Activated T-helper 1 cell treated with Interleukin-2 at 50 U/mL for 16 hours (primary cell): ENCODE results near the gene MRPS18B.
"Not testable (repeated sequence)": the region's sequence is repeated elsewhere in the genome, so short reads cannot be mapped to it uniquely, and the experiment has no call there.

Experiments used
- DNase-seq: peaks from one replicate; pipeline ENCODE4 v3.0.0-alpha.2; 2020; ENCODE audit warnings: low read depth

MRPS18B gene

DNA sequence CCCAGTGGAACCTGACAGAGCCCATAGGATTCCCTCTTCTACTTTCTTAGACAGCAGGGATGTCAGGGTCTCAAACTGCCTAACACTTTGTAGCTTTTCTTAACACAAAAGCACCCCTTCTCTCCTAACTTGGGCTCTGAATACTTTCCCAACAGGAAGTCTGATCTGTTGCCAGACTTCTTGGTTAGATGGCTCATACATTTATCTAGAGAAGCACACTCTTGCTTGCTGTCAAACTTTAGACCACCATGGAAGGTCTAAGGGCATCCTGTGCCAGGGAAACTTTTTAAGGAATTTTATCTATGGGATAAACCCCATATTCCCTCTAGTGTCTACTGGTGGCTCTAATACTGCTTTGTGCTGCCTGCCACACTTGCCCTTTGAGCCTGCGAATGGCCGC lies 26.0 kb downstream of the MRPS18B start:
- DNase-seq = no peak

DNA sequence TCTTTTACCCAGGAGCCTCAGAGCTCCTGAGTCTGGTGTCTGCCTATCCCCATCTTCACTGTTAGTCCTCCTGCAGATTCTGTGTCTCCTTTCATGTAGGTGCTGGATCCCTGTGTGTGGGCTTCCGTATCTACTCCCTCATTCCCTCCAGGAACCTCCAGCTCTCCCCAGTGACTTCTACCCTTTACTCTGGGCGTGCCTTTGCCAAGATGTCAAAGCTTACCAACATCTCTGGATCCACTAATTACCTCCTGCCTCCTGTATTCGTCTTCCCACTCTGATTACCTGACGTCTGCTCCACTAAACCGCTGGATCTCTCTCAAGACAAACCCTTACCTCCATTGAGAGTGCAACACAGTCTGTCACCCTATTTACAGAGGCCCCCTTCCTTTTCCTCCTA lies 27.1 kb downstream of the MRPS18B start:
- no peak for DNase-seq

DNA sequence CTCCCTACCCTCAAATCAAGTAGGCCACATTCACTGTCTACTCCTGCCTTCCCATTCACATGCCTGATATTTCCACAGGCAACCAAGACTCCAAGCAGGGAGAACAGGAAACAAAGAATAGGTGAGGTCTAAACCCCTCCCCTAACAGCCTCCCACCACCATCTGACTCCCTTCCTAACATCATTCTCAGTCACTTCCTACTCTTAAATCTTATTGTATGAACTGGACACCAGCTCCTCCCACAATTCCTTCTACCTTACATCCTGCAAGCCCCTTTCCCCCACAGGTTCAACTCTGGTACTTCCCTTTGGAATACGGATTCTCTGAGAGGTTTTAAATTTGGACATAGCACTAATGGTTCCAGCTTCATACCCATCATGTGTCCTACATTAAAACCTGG lies 28.3 kb downstream of the MRPS18B start:
- no peak for DNase-seq

DNA sequence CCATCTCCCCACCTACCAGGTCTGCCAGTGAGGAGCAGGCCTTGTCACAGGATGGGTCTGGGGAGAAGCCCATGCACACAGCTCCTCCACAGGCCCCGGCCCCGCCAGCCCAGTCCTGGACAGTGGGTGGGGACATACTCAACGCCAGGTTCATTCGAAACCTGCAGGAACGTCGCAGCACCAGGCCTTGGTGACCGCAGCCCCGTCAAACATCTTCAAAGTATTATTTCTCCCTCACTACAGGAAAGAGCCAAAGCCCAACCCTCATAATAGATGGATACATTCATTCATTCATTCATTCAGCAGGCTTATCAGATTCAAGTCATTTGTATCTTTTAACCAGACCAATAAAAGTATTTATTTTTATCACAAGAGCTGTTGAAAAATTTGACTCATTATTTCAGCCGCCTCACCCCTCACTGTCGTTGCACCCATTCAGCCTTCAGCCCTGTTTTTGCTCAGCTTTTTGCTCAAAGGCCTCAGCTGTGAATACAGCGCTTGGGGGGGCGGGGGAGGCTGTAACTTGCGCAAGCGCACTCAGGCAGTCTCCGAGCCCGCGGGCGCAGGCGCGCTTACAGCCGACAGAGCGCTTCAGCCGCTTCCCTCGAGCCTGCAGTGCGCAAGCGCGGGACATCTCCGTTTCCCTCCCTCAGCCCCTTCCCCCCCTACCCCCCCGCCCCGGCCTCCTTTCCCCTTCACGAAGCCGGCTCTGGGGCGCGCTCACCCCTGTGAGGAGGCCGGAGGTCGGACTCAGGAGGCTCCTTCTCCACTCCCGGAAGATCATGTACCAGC lies 29.0 kb downstream of the MRPS18B start, which contains the start of gene C6orf136:
C6orf136 (plus strand) TSS at position 684 of the 792 bp plus-strand sequence; CDS start at position 783, 99 bp downstream.
- peak; percentile 92 for DNase-seq

DNA sequence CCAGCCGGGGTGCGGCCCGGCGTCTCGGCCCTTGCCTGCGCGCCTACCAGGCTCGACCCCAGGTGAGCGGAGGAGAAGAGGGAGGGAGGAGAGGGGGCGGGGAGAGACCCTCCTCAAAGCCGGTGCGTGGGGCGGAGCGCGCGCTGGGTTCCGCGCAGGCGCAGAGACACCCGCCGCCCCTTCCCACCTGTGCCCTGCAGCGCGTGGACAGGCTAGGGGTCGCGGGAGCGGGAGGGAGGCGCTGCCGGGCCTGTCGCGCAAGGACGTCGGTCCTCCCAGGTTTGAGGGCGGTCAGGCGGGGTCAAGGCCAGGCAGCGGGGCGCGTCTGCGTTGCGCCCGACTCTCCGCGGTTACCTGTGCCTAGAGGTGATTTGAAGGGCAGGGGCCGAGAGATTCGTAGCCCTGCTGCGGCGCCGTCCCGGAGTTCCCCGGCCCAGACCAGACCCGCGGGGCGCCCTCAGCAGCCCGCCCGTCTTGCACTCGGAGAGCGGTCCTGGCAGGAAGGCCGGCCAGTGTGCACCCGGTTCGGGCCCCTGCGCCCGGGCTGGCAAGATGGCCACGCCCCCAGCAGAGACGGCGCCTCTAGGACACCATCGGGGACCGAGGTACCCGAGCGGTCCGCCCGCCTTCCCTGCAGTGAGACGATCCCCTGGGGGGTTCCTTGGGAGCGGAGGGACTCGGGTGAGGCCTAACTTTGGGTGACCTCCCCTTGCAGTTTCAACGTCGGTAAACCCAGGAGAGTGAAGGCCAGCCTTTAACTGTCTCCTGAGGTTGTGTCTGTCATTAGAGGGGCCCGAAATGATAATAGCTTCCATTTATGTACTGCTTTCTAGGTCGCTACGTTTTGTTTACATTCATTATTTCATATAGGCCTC lies 29.8 kb downstream of the MRPS18B start:
- DNase-seq = peak; percentile 50

DNA sequence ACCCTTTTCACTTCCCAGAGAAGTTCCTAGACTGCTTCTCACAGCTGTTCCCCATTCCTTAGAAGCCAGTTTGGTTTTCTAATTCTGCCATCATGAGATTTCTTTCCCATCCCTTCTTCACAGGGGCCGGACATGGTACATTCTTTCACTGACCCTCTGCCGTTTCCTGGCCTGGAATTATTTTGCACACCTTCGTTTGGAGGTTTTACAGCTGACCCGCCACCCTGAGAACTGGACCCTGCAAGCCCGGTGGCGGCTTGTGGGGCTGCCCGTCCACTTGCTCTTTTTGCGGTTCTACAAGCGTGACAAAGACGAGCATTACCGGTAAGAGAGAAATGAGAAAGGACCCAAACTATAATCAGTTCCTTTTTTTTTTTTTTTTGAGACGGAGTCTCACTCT lies 33.5 kb downstream of the MRPS18B start:
- DNase-seq = no peak

DNA sequence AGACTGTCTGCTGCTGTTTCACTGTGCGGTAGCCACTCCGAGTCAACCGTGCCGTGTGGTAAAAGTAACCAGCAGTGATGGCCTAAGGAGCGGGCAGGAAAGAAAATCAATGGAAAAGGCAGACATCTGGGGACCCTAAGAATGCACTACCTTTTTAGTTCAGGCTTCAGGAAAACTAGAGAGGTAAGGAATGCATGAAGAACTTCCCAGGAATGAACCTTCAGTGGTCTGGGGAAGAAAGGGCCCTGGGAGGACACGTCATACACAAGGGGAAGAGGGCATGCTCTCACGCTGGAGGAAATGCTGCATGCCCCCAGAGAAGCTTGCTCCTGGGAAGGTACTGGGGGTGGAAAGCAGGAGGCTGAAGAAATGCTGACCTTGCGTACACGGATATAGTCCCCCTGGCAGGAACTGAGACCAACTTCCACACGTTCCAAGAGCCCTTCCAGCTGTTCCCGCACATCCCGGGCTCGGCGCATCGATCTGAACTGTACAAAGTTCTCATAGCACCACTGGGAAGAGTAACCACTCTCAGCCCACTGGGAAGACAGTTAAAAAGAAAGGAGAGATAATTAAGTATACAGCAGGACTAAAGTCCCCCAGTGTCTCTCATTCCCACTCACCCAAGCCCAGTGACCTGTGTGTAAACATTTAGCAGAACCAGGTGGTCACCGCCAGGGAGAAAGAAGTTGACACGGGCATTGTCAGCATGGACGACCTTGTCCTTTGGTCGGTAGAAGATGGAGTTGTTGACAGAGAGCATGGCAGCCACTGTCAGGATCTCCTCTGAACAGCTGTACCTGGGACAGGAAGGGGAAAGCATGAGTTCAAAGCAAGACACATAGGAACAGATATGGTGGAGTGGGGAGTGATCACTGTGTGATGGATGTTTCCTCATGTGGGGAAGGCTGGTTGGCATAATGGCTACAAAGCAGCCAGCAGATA lies 37.4 kb downstream of the MRPS18B start:
- no peak for DNase-seq

DNA sequence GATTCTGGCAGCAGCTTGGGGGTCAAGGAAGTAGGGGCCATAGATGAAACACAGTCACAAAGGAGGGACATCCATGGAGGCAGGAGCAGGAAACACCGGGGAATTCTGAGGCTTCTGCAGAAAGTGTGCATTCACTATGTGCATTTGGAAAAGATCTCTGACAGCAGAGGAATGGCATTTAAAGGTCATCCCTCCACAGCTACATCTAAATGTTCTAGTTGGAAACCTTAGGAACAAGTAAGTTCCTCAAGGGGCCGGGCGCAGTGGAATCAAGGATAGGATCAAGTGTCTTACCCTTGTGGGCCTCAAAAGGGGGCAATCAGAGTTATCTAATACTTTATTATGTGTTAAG lies 38.1 kb downstream of the MRPS18B start:
- no peak for DNase-seq

DNA sequence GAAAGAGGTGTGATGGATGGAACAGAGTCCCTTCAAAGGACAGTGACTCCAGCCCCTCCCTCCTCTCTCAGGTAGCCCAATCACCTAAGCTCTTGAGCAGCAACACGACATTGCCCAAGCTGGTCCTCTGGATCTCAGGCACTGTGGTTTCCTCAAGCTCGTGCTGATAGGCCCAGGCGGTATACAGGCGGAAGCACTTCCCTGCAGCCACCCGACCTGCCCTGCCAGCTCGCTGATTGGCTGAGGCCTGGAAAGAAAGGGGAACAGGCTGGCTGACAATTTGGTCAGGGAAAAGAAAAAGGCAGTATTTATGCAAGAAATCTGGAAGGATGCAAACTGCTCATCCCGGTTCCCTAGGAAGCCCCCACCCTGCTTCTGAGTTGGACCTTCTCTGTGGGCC lies 38.9 kb downstream of the MRPS18B start:
- no peak for DNase-seq

DNA sequence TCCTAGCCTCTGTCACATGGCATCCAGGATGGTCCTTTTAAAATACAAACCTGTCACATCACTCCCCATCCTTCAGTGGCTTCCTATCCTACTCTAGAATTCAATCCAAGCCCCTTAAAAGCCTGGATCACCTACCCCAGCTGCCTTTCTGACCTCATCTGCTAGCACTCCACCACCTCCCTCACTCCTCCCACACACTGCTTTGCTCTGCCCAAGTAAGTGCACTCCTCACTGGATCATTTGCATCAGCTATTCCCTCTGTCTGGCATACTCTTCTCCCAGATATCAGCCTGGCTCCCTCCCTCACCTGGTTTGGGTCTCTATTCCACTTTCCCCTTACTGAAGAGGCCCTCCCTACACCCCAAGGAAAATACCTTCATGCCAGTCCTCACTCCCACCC lies 39.8 kb downstream of the MRPS18B start:
- no peak for DNase-seq

DNA sequence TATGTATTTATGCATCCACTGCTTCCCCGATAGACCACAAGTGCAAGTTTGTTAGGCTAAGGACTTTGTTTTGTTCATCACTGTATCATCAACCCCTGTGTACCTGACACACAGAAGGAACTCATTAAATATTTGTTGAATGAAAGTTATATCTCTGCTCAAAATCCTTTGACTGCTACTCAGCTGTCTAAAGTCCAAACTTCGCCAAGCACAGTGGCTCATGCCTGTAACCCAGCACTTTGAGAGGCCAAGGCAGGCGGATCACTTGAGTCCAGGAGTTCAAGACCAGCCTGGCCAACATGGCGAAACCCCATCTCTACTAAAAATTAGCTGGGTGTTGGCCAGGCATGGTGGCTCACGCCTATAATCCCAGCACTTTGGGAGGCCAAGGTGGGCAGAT lies 40.3 kb downstream of the MRPS18B start:
- not testable (repeated sequence) for DNase-seq

DNA sequence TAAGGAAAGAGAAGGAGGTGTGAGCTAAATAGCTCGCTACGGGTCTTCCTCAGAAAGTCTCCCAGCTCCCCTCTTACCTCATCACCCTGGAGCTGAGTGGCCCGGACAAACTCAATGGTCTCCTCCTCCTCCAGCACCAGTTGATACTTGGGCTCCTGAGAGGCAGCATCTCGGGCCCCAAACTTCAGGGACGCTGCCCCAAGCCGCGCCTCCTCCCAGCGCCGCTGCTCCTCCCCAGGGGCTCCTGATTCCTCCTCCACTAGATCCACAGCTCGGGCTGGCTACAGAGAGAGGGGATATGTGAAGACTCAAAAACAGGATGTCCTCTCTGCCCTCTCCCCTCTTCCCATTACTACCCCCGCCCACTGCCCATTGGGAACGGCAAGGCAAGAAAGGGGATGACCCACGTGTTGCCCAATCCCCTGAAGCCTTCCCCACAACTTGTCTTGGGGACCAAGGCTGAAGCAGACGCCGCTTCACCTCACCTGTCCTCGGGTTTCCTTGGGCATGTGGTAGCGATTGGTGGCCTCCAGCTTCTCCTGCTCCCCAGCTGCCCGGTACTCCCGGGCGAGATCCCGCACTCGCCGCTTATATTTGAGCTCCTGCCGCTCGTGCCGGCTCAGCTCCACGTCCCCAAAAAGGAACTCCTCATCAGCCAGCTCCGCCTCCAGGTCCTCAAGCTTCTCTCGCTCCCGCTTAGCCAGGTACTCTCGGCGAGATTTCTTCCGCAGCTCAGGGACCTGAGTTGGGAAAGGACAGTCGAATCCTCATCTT lies 47.5 kb downstream of the MRPS18B start:
- no peak for DNase-seq

DNA sequence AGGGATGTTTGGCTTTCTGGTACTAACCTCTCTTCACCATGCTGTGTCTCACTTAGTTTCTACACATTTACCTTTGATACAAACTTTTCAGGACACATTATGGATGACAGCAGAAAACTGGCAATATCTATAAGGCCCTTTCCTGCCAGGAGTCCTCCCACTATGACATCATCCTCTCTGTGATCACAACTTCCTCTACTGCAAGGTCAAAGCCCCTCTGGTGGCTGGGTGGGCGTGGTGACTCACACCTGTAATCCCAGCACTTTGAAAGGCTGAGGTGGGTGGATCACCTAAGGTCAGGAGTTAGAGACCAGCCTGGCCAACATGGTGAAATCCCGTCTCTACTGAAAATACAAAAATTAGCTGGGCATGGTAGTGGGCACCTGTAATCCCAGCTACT lies 48.7 kb downstream of the MRPS18B start:
- DNase-seq = not testable (repeated sequence)

DNA sequence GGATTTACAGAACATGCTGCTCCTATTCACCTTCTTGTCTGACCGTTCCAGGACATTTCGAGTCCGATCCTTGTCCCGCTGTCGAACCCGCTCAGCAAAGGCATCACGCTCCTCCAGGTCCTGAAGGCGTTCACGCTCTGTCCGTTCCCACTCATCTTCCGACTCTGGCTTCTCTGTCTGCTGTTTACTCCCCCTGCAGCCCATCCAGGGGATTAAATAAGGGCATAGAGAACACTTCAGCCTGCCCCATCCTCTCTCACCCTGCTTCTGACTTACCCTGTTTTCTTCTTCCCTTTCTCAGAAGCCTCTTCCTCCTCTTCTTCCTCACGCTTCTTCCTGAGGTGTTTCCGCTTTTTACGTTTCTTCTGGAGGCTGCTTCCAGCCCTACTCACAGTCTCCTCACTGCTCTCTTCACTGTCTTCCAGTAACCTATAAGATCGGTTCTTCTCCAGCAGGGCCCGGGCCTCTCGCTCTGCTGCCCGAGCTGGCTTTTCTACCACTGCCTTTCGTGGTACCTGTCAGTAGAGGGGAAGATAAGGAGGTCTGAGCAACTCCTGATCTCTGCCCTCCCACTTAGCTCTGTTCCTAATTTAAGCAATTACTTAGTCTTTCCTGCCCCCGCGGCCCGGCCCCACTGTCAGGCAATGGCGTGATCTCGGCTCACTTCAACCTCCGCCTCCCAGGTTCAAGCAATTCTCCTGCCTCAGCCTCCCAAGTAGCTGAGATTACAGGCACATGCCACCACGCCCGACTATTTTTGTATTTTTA lies 53.3 kb downstream of the MRPS18B start:
- no peak for DNase-seq

DNA sequence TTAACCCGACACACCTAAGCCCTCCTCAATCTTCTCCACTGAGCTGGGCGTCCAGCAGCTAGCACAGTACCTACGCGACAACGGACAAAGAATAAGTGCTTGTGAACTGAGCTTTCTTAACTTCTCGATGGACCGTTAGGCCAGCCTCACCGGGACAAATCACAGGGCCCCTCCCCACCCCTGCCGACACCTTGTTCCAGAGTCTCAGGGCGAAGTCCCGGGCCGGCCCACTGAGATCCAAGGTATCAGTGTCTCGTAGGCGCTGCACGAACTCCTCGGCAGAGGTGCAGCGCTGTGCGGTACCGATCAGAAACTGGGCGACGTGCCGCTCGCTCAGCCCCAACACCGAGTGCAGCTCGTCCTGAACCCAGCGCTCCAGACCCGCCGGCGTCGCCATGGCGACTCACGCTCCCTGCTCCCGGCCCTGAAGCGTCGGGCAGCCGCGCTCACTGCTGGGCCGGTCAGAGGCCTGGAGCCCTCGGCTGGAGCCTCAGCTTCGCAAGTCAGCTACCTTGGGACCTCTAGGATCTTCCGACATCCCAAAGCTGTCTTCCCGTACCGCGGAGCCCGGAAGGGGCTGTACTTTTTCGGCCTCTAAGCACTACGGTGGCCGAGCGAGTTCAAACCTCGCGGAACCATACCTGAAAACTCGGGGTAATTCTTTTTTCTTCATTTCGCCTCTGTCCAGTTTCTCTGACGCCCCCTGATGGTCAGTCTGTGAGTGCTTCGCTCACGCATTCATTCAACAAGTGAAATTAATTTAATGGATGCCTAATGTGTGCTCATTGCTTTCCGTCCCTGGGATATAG lies 55.0 kb downstream of the MRPS18B start, which contains the start of gene DHX16:
DHX16 (minus strand) TSS at position 562 of the 809 bp plus-strand sequence; CDS start at position 397, 165 bp downstream.
- DNase-seq = peak; percentile 81
